Measurements from ENCODE around the gene SEPTIN10.

GRCh38 chr2:109604597-109604996 lies 9.2 kb downstream of the SEPTIN10 start:
- TF ChIP-seq POLR2A (IDR thresholded peaks at IDR 0.05; ENCODE audit: low read depth, low read length): no peak
- TF ChIP-seq POLR2AphosphoS5 (IDR thresholded peaks at IDR 0.05; ENCODE audit: low read depth, low read length): no peak
